ENCODE measurements around the gene AMPD3.

Gene AMPD3

GRCh38 chr11:10412266-10412665, 42.8 kb upstream of the AMPD3 start:
- TF ChIP-seq, protein P1, sequence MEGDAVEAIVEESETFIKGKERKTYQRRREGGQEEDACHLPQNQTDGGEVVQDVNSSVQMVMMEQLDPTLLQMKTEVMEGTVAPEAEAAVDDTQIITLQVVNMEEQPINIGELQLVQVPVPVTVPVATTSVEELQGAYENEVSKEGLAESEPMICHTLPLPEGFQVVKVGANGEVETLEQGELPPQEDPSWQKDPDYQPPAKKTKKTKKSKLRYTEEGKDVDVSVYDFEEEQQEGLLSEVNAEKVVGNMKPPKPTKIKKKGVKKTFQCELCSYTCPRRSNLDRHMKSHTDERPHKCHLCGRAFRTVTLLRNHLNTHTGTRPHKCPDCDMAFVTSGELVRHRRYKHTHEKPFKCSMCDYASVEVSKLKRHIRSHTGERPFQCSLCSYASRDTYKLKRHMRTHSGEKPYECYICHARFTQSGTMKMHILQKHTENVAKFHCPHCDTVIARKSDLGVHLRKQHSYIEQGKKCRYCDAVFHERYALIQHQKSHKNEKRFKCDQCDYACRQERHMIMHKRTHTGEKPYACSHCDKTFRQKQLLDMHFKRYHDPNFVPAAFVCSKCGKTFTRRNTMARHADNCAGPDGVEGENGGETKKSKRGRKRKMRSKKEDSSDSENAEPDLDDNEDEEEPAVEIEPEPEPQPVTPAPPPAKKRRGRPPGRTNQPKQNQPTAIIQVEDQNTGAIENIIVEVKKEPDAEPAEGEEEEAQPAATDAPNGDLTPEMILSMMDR (IDR thresholded peaks at IDR 0.05), result no peak

DNA sequence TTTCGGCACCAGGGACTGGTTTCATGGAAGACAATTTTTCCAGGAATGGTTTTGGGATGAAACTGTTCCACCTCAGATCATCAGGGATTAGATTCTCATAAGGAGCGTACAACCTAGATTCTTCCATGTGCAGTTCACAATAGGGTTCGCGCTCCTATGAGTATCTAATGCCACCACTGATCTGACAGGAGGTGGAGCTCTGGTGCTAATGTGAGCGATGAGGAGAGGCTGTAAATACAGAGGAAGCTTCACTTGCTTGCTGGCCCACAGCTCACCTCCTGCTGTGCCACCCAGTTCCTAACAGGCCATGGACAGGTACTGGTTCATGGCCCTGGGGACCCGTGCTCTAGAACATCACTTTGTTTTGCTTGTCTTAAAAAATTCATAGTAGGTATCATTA, 41.8 kb upstream of the AMPD3 start:
- TF ChIP-seq, protein P1 (IDR thresholded peaks at IDR 0.05), result peak; percentile 25; the same call in 1 of the 2 replicates

DNA sequence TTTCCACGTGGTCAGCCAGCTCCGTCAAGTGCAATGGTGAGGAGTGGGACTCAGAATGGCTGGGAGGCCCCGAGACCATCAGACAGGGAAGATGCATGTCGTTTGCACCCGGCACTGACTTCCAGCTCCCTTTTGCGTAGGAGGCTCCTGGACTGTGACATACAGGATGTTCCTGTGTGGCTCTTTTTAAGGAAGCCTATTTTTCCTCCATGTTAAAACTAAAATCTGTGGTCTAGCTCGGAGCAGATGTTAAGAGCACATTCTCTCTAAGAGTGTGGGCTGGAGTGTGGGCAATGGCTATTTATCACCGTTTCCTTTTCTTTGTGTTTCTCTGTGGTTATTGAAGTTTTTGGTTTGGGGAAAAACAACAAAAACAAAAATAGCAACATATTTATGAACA, 40.9 kb upstream of the AMPD3 start:
- TF ChIP-seq, protein P1 (IDR thresholded peaks at IDR 0.05), result no peak

GRCh38 chr11:10414659-10415058, 40.4 kb upstream of the AMPD3 start:
- TF ChIP-seq, protein P1 (IDR thresholded peaks at IDR 0.05), result no peak

DNA sequence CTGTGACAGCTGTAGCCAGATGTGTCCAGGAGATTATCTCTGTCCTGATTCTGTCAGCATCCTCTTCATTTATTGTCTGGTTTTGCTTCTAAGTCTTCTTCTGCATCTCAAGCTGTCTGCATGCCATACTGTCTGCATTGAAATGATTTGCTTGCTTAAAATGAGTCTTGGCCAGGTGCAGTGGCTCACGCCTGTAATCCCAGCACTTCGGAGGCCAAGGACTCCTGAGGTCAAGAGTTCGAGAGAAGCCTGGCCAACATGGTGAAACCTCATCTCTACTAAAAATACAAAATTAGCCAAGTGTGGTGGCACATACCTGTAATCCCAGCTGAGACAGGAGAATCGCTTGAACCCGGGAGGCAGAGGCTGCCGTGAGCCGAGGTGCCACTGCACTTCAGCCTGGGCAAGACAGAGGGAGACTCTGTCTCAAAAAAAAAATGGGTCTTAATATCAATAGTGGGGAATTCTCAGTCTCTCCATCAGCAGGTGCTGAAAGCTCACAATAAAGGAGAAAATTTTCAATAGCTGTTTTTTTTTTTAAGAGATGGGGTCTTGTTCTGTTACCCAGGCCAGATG, 39.2 kb upstream of the AMPD3 start:
- TF ChIP-seq, protein P1 (IDR thresholded peaks at IDR 0.05), result no peak

- TF ChIP-seq, protein P1 (IDR thresholded peaks at IDR 0.05), result no peak
These were observed 36.7 kb upstream of the AMPD3 start for GRCh38 chr11:10418259-10418949.

GRCh38 chr11:10418950-10419310, 36.1 kb upstream of the AMPD3 start:
- TF ChIP-seq, protein P1 (IDR thresholded peaks at IDR 0.05), result no peak

Data from LNCAP (cell line).